ENCODE results near the gene VIP.

The VIP gene

GRCh38 chr6:152721956-152722355 lies 28.6 kb upstream of the VIP start:
- DNase-seq (ENCODE audit: low spot score) = no peak
- Histone ChIP-seq H3K27ac (no peak overlapping the region), H3K4me3 (no peak overlapping the region)
- no peak for TF ChIP-seq CTCF (IDR thresholded peaks at IDR 0.05)

GRCh38 chr6:152723398-152723797 lies 27.2 kb upstream of the VIP start:
- Histone ChIP-seq H3K27ac (no peak overlapping the region), H3K4me3 (no peak overlapping the region)
- TF ChIP-seq CTCF (IDR thresholded peaks at IDR 0.05) = no peak
- DNase-seq (ENCODE audit: low spot score) = no peak

- TF ChIP-seq CTCF (IDR thresholded peaks at IDR 0.05) = no peak
- DNase-seq (ENCODE audit: low spot score) = no peak
Measured at GRCh38 chr6:152726313-152726712, 24.3 kb upstream of the VIP start.

GRCh38 chr6:152727507-152727906 lies 23.1 kb upstream of the VIP start:
- no peak overlapping the region for H3K27ac ChIP-seq
- no peak for TF ChIP-seq CTCF (IDR thresholded peaks at IDR 0.05)
- DNase-seq (ENCODE audit: low spot score) = no peak
- H3K4me3 ChIP-seq = no peak overlapping the region

More at GRCh38 chr6:152726313-152726712, 24.3 kb upstream of the VIP start:
- Histone ChIP-seq H3K27ac (no peak overlapping the region), H3K4me3 (no peak overlapping the region)

GRCh38 chr6:152734630-152735029 lies 16.0 kb upstream of the VIP start:
- DNase-seq (ENCODE audit: low spot score) = no peak
- no peak for TF ChIP-seq CTCF (IDR thresholded peaks at IDR 0.05)
- Histone ChIP-seq H3K27ac (no peak overlapping the region), H3K4me3 (no peak overlapping the region)

- Histone ChIP-seq H3K27ac (no peak overlapping the region), H3K4me3 (no peak overlapping the region)
- no peak for TF ChIP-seq CTCF (IDR thresholded peaks at IDR 0.05)
- DNase-seq (ENCODE audit: low spot score) = no peak
Measured at GRCh38 chr6:152736687-152737273, 13.8 kb upstream of the VIP start.

- no peak for DNase-seq (ENCODE audit: low spot score)
- no peak overlapping the region for H3K4me3 ChIP-seq
- H3K27ac ChIP-seq = no peak overlapping the region
- no peak for TF ChIP-seq CTCF (IDR thresholded peaks at IDR 0.05)
Measured at GRCh38 chr6:152745509-152746171, 5.0 kb upstream of the VIP start.
